ENCODE measurements around the gene SARNP. TPM values are rescaled to one million over a fixed set of nuclear protein-coding genes. Genes with fewer than 3 reads are reported as not detected.

Gene SARNP
- total and polyA plus RNA-seq, 7 donors, result 38.3 to 98.0 (median 52.6) TPM

DNA sequence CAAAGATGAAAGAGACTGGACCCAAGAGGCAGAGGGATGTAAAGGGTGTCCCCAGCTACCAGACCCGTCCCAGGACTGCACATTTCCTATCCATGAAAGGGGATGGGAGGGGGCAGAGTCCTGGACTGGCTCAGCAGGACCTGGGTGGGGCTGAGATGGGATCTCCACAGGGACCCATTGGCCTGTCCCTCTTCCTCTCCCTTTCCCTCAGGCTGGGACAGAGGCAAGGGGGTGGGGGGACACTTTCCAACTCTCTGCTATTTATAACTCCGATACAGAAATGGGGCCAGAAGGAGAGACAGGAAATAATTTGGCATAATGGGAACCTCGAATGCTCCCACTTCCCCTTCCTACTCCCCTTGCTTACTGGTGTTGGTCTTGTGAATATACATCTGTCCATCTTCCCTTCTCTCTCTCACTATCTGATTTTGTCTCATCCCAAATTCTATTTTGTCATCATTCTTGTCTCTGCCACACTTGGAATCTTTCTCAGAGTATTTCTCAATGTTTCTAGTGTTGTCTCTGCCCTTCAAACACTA lies 108.8 kb downstream of the SARNP start:
- no peaks in the 10 kb centered on the region for H3K9me3 ChIP-seq
- no peaks in the 10 kb centered on the region for H3K27me3 ChIP-seq (ENCODE audit: insufficient read depth in 3 of 3, low read length in 2 of 3)
- no peak for TF ChIP-seq CTCF (IDR thresholded peaks at IDR 0.05)
- peaks cover 50% of the 10 kb centered on the region for H3K4me1 ChIP-seq
- DNase-seq (peak; percentile 32 to 63), ATAC-seq (peak in 2 of 4 donors; percentile 11 to 14)
- H3K4me3 ChIP-seq, result peak overlapping the region; percentile 85
- H3K27ac ChIP-seq, result peak overlapping the region; percentile 92
- intact Hi-C loops (cut with DNase I), result no loop called here
- WGBS, 3 donors, result 0 to 6% (median 2%) methylated on average over 3 of the region's 3 CpGs
- no peaks in the 10 kb centered on the region for H3K36me3 ChIP-seq (ENCODE audit: insufficient read depth in 1 of 2, low read depth in 1 of 2)

GRCh38 chr12:55707841-55708694 lies 109.5 kb downstream of the SARNP start, which contains the start of gene ITGA7:
TSS of gene ITGA7 (minus strand) at chr12:55707904. CDS start at chr12:55707682, 222 bp downstream.
- no peaks in the 10 kb centered on the region for H3K36me3 ChIP-seq (ENCODE audit: insufficient read depth in 1 of 2, low read depth in 1 of 2)
- 1 to 2% (median 1%) methylated on average over 20 to 39 of the region's 39 CpGs for WGBS, 3 donors
- ATAC-seq, result peak; percentile 27 to 44 (median 40)
- intact Hi-C loops (cut with DNase I), result no loop called here
- peak within 1 kb of the TSS; percentile 85 for H3K4me3 ChIP-seq
- H3K9me3 ChIP-seq, result no peaks in the 10 kb centered on the region
- peaks cover 43% of the 10 kb centered on the region for H3K4me1 ChIP-seq
- no peak for TF ChIP-seq CTCF (IDR thresholded peaks at IDR 0.05)
- DNase-seq, result peak; percentile 78 to 93
- H3K27ac ChIP-seq, result peak within 1 kb of the TSS; percentile 92
- no peaks in the 10 kb centered on the region for H3K27me3 ChIP-seq (ENCODE audit: insufficient read depth in 3 of 3, low read length in 2 of 3)

Other genes starting within 250 kb of the SARNP start
- not detected for gene OR2AP1, start 245.3 kb downstream of the SARNP start, total RNA-seq
- gene OR2AP1, start 245.3 kb downstream of the SARNP start, polyA plus RNA-seq, result not detected
- not detected for gene OR10P1, start 180.8 kb downstream of the SARNP start, total RNA-seq
- not detected for gene OR10P1, start 180.8 kb downstream of the SARNP start, polyA plus RNA-seq
- 100 to 1,000 TPM; 297 to 433 (median 350) TPM for gene ITGA7, start 109.8 kb downstream of the SARNP start, total RNA-seq
- 100 to 1,000 TPM in 2 of 3 donors, 10 to 100 TPM in 1; 51.8 to 254 (median 152) TPM for gene ITGA7, start 109.8 kb downstream of the SARNP start, polyA plus RNA-seq
- gene BLOC1S1, start 101.7 kb downstream of the SARNP start, total RNA-seq, result 100 to 1,000 TPM; 127 to 193 (median 165) TPM
- gene BLOC1S1, start 101.7 kb downstream of the SARNP start, polyA plus RNA-seq, result 100 to 1,000 TPM; 185 to 260 (median 228) TPM
- gene RDH5, start 97.3 kb downstream of the SARNP start, total RNA-seq, result 10 to 100 TPM; 11.4 to 25.4 (median 16.0) TPM
- gene RDH5, start 97.3 kb downstream of the SARNP start, polyA plus RNA-seq, result 10 to 100 TPM in 2 of 3 donors, 1 to 10 TPM in 1; 7.0 to 14.0 (median 11.9) TPM
- gene CD63, start 88.7 kb downstream of the SARNP start, total RNA-seq, result 1,000 to 10,000 TPM in 2 of 4 donors, 100 to 1,000 TPM in 2; 592 to 1,401 (median 983) TPM
- gene CD63, start 88.7 kb downstream of the SARNP start, polyA plus RNA-seq, result 1,000 to 10,000 TPM; 1,147 to 2,407 (median 1,257) TPM
- gene GDF11, start 74.6 kb downstream of the SARNP start, total RNA-seq, result 1 to 10 TPM in 3 of 4 donors, under 1 TPM in 1; 0.88 to 4.8 (median 1.4) TPM
- gene GDF11, start 74.6 kb downstream of the SARNP start, polyA plus RNA-seq, result 1 to 10 TPM in 2 of 3 donors, under 1 TPM in 1; 0.34 to 3.7 (median 2.3) TPM
- 10 to 100 TPM; 12.6 to 27.2 (median 15.0) TPM for gene ORMDL2, start 317 bp upstream of the SARNP start, total RNA-seq
- 10 to 100 TPM; 21.6 to 68.2 (median 24.3) TPM for gene ORMDL2, start 317 bp upstream of the SARNP start, polyA plus RNA-seq
- 10 to 100 TPM; 10.8 to 15.5 (median 12.6) TPM for gene DNAJC14, start 11.9 kb upstream of the SARNP start, total RNA-seq
- gene DNAJC14, start 11.9 kb upstream of the SARNP start, polyA plus RNA-seq, result 10 to 100 TPM; 10.5 to 23.8 (median 20.1) TPM
- gene MMP19, start 25.2 kb upstream of the SARNP start, total RNA-seq, result 1 to 10 TPM; 1.4 to 2.8 (median 1.8) TPM
- gene MMP19, start 25.2 kb upstream of the SARNP start, polyA plus RNA-seq, result 1 to 10 TPM in 2 of 3 donors, under 1 TPM in 1; 0.66 to 4.1 (median 1.1) TPM
- 10 to 100 TPM; 14.6 to 20.6 (median 18.0) TPM for gene PYM1, start 110.2 kb upstream of the SARNP start, total RNA-seq
- gene PYM1, start 110.2 kb upstream of the SARNP start, polyA plus RNA-seq, result 10 to 100 TPM; 19.0 to 39.8 (median 26.1) TPM
- gene DGKA, start 113.4 kb upstream of the SARNP start, total RNA-seq, result 1 to 10 TPM; 4.3 to 5.4 (median 4.9) TPM
- 1 to 10 TPM; 2.0 to 2.6 (median 2.0) TPM for gene DGKA, start 113.4 kb upstream of the SARNP start, polyA plus RNA-seq
- under 1 TPM in 1 of 4 donors, not detected in 3; 0.37 TPM for gene PMEL, start 148.3 kb upstream of the SARNP start, total RNA-seq
- under 1 TPM; 0.14 to 0.23 (median 0.20) TPM for gene PMEL, start 148.3 kb upstream of the SARNP start, polyA plus RNA-seq
- 10 to 100 TPM in 1 of 4 donors, 1 to 10 TPM in 3; 6.3 to 12.0 (median 7.9) TPM for gene CDK2, start 149.1 kb upstream of the SARNP start, total RNA-seq
- gene CDK2, start 149.1 kb upstream of the SARNP start, polyA plus RNA-seq, result 10 to 100 TPM in 2 of 3 donors, 1 to 10 TPM in 1; 5.1 to 13.9 (median 10.2) TPM
- 100 to 1,000 TPM in 2 of 4 donors, 10 to 100 TPM in 2; 92.8 to 107 (median 103) TPM for gene RAB5B, start 156.4 kb upstream of the SARNP start, total RNA-seq
- 10 to 100 TPM; 36.8 to 83.6 (median 52.1) TPM for gene RAB5B, start 156.4 kb upstream of the SARNP start, polyA plus RNA-seq
- gene SUOX, start 179.6 kb upstream of the SARNP start, total RNA-seq, result 10 to 100 TPM; 12.1 to 24.6 (median 15.6) TPM
- 10 to 100 TPM; 13.8 to 25.5 (median 15.5) TPM for gene SUOX, start 179.6 kb upstream of the SARNP start, polyA plus RNA-seq
- gene IKZF4, start 203.3 kb upstream of the SARNP start, total RNA-seq, result 1 to 10 TPM; 5.9 to 8.2 (median 8.1) TPM
- 1 to 10 TPM; 1.6 to 5.2 (median 2.3) TPM for gene IKZF4, start 203.3 kb upstream of the SARNP start, polyA plus RNA-seq
- 10 to 100 TPM; 16.6 to 49.8 (median 23.6) TPM for gene RPS26, start 224.2 kb upstream of the SARNP start, total RNA-seq
- gene RPS26, start 224.2 kb upstream of the SARNP start, polyA plus RNA-seq, result 1,000 to 10,000 TPM in 1 of 3 donors, 100 to 1,000 TPM in 2; 712 to 1,360 (median 853) TPM

Measured in psoas muscle (tissue), 8 donors.